ENCODE results near the gene IPO13.

Gene IPO13

GRCh38 chr1:43952731-43953346, 6.1 kb downstream of the IPO13 start:
- no peak for DNase-seq

DNA sequence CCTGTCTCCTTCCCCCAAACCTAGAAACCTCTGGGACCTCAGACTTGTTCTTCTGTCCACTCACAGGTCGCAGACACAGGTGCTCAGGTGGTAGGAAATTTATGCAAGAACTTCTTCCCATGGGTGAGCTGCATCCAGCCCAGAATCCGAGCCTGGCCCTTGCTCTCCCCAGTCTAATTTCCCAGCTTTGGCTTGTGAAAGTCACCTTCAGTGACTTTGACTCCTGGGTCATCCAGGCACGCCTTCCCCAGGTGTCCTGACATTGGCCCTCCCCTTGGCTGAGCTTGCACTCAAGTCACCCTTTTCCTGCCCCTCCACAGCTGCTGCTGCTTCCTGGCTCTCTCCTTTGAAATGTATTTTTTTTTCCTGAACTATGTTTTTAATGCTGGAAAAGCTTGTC, 6.6 kb downstream of the IPO13 start:
- DNase-seq, result no peak

DNA sequence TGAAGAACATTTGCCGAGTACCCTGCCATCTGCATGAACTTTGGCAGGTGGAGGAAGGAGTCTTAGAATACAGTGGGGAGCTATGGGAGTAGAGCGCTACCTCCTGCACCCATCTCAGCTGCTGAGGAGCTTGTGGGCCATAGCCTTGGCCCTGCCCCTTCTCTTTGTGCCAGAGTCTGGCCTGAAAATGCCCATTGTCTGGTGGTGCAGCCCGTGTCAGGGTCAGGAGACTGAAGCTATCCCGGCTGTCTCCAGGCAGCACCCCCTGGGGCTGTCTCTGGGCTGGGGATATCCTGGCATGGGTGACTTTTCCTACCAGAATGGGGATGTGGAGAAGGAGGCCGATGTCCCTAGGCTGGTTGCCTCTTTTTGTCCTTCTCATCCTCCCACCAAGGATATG, 7.3 kb downstream of the IPO13 start:
- no peak for DNase-seq

DNA sequence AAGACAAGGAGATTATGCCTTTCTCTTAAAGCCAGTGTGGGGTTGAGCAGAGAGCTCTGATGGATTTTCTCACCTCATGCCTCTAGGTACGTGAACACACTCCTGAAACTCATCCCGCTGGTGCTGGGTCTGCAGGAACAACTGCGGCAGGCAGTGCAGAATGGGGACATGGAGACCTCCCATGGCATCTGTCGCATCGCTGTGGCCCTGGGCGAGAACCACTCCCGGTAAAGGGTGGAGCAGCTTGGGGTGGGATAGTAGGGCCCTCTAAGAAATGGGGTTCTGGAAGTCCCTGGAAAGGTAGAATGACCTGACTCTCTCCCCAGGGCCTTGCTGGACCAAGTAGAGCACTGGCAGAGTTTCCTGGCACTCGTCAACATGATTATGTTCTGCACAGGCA, 9.5 kb downstream of the IPO13 start:
- DNase-seq, result no peak

GRCh38 chr1:43957407-43958040, 10.8 kb downstream of the IPO13 start:
- no peak for DNase-seq

DNA sequence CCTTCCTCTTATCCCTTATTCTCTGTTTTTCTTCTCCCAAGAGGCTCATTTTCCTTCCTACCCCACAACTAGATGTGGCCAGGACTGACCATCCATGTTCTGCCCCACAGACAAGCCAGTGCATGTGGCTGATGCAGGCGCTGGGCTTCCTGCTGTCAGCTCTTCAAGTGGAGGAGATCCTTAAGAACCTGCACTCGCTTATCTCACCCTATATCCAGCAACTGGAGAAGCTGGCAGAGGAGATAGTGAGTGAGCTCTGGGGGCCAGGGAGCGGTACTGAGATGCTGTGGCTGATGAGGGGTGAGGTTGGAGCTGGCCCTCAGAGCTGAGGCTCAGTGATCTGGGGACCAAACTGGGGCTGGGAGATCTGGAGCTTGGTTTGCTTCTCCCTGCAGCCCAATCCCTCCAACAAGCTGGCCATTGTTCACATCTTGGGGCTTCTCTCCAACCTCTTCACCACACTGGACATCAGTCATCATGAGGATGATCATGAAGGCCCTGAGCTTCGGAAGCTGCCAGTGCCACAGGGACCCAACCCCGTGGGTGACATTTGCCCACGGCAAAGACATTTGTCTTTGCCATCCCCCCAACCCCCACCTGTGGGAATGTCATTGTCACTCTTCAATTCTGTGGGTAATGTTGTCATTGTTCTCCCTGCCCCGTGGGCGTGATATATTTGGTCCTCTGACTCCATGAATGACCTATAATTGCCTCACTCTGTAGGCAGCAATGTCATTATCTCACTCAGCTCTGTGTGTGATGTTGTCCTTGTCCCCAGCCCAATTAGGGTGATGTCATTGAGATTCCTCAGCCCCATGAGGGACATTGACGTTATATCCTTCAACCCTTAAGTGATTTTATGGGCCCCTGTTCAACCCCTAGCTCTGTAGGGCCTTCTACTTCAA, 11.9 kb downstream of the IPO13 start:
- no peak for DNase-seq

- no peak for DNase-seq
Observed at GRCh38 chr1:43960798-43961197, 14.0 kb downstream of the IPO13 start.

GRCh38 chr1:43961692-43962091, 14.9 kb downstream of the IPO13 start:
- DNase-seq, result no peak

- DNase-seq, result no peak
Observed at GRCh38 chr1:43962324-43962723, 15.6 kb downstream of the IPO13 start.

DNA sequence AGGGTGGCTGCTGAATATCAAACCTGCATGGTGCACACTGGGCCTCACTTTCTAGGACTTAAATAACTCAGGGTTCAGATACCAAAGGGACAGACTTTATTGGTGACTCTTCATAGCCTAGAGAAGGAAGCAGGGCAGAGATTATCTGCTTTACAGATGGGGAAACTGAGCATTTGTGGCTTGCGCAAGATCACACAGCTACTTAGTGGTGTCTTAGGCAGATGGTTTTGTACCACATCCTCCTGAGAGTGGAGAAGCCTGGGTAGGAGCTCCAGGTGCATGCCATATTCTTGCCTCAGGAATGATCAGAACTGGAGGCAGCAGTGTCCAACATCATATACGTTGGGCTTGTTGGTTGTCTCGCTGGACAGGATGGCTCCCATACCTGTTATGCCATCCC, 16.3 kb downstream of the IPO13 start:
- DNase-seq, result no peak

- DNase-seq, result no peak
Observed at GRCh38 chr1:43963890-43964289, 17.1 kb downstream of the IPO13 start.

DNA sequence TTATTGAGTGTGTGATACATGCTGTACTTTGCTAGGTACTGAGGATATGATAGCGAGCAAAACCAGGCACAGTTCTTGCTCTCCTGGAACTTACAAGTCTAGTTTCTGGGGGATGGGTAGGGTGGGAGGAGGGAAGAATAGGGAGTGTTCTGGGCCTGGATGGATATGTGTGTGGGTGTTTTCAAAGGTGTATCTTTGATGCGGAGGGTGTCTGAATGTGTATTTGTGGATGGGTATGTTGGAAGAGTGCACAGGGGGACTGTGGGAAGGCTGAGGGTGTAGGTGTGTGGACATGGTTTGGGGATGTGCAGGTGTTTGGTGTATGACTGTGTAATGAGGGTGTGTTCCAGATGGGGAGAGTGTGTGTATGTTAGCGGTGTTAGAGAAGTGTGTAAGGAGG, 18.6 kb downstream of the IPO13 start:
- DNase-seq, result no peak

DNA sequence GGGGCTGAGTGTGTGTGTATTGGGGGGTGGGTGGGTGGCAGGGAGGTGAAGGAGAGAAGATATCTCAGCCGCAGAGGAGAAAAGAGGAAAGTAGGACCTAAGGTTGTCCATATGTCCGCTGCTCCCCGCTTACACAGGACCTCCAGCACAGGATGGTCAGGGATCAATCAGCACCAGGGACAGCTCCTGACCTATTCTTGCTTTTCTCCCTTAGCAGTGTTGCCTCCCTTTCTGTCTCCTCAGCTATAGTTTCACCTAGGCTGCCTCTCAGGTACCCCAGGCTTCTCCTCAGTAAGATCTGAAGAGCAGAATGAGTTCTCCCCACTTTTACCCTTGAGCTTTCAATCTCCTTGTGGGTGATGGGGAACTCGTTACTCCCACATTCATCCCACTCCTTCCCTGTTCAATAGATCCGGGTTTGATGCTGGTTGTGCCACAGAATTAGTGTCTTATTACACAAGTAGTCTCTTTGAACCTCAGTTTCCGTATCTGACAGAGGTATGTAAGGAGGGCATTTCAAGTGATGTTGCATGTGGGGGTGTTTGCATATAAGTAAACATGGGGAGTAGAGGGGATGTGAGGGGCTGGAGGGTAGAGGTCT, 21.7 kb downstream of the IPO13 start:
- DNase-seq, result peak in 2 of 6 experiments; percentile 16 to 23

- no peak for DNase-seq
Observed at GRCh38 chr1:43969416-43969745, 22.6 kb downstream of the IPO13 start.

DNA sequence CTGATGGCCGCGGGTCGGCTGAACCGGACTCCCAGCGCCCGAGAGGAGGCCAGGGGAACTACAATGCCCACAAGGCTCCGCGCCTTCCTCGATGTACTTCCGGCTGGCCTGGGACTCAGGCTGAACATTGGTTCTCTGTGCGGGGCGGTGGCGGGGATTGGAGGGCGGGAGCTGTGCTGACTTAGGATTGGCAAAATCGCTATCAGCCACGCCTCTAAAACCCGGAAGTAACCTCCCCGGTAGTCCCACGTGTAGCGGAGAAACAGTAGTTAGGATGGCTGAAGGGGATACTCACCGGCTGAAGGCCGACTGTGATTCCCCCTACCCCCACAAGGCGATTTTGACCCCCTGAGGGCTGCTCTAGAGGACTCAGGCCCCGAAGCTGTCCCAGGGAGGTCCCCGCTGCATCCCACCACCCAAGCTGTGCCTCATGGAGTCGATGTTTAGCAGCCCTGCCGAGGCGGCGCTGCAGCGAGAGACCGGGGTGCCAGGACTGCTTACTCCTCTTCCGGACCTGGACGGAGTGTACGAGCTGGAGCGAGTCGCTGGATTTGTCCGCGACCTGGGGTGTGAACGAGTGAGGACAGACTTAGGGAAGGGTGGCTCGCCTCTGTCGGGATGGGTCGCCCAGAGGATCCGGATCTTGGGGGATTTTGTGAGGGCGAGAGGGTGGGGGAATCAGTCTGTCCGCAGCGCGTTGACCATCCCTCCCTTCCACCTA, 23.2 kb downstream of the IPO13 start, which contains the start of gene DPH2:
DPH2 (plus strand) TSS at position 265 of the 721 bp plus-strand sequence; CDS start at position 431, 166 bp downstream.
- peak; percentile 88 to 95 (median 90) for DNase-seq

GRCh38 chr1:43970502-43970901, 23.8 kb downstream of the IPO13 start:
- no peak for DNase-seq

- DNase-seq, result no peak
Observed at GRCh38 chr1:43970911-43971310, 24.2 kb downstream of the IPO13 start.

- DNase-seq, result no peak
Observed at GRCh38 chr1:43971336-43971980, 24.7 kb downstream of the IPO13 start.

GRCh38 chr1:43973981-43974442, 27.3 kb downstream of the IPO13 start:
- peak in 1 of 6 experiments; percentile 57 for DNase-seq

DNA sequence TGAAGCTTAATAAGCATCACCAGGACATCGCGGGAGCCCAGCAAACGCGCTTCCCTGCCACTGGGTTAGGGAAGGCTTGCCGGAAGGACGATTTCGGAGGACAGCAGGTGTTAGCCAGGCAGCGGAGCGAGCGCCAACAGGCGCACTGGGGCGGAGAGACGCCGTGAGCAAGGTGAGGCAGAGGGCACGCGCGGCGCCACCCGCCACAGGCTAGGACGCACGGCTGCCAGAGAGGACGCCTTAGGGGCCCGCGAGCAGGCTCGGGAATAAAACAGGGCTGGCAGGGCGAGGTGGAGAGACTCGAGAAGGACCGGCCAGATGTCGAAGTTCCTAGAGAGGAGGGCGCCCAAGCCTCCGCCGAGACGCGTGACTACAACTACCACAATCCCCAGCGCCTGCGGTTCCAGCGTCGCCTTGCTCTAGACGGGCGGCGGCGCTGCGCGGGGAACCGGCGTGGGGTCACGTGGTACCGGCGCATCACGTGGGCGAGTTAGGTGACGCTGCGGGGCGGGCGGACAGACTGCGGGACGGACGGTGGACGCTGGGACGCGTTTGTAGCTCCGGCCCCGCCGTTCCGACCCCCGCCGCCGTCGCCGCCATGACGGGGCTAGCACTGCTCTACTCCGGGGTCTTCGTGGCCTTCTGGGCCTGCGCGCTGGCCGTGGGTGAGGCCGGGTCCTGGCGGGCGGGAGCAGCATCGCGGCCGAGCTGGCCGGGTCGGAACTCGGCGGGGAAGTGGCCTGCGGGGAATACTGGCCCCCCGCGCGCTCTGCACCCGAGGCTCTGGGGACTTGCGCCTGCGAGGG, 27.9 kb downstream of the IPO13 start, which contains the start of gene ATP6V0B:
ATP6V0B (plus strand) TSS at position 518 of the 806 bp plus-strand sequence; CDS start at position 599, 81 bp downstream.
- peak; percentile 82 to 94 (median 87) for DNase-seq
